Measurements from ENCODE around the gene HLA-F.

DNA sequence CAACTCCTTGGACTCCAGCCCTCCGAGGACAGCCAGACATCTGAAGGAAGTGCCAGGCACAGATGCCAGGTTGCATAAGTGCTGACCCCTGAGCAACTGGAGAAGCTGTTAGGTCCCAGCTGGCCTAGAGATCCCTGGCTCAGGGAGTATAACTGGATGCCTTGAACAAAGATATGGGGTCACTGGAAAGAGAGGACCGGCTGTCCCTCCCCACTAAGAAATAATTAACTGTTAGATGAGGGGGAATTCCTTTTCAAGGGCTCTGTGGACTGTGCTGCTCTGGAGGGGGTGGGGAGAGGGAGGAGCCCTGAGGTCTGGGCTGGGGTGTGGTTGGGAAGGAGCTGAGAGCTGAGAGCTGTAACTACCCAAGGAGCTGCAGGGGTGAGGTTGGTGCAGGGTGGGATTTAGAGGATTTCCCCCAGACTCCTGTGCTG, 39.6 kb downstream of the HLA-F start:
- TF ChIP-seq CTCF (IDR thresholded peaks at IDR 0.05) (no peak), POLR2A (IDR thresholded peaks at IDR 0.05) (no peak)

Data from esophagus squamous epithelium (tissue), 4 donors.